ENCODE data around the gene LRRC58.
"Not testable (repeated sequence)": the region's sequence is repeated elsewhere in the genome, so short reads cannot be mapped to it uniquely, and the experiment has no call there.

Gene LRRC58

GRCh38 chr3:120348991-120349854 is at the start of gene LRRC58:
LRRC58 (minus strand) TSS chr3:120349354; CDS start chr3:120349243, 111 bp downstream.
- DNase-seq (ENCODE audit: low read depth in 2 of 2) = peak; percentile 70 to 75

DNA sequence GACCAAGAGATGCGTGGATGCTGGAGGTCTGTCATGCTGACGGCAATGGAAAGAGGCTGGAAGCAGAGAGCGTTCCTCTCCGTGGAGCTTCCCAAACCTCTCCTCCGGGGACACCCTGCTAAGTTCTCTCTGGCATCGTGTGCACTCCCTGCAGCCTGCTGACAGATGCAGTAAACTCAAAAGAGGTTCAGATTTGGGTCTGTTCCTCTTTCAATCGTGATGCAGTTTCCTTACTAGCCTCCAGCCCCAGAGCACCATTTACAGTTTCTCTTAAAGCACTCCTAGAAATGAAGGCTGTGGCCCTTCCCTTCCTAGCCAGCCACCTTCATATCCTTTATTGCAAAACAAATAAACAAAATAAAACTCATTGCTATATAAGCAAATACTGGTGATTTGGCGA is 47.3 kb upstream of the LRRC58 start:
- no peak for DNase-seq (ENCODE audit: low read depth in 2 of 2)

DNA sequence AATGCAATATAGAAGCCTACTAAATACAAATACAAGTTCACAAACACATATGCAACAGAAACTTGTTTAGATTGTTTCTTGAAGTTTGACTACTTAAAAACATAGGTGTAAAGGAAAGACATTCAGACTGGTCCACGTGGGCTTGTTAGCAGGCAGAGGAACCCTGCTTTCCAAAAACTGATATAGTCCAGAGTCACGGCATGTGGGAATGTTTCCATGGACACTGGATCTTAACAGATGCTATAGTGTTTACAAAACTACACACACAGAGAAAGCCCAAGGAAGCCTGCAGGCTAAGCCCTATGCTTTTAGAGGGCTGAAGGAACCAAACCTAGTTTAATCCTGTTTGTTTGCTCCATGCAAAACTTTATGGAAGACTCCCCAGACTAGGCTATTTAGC is 45.2 kb upstream of the LRRC58 start:
- no peak for DNase-seq (ENCODE audit: low read depth in 2 of 2)

DNA sequence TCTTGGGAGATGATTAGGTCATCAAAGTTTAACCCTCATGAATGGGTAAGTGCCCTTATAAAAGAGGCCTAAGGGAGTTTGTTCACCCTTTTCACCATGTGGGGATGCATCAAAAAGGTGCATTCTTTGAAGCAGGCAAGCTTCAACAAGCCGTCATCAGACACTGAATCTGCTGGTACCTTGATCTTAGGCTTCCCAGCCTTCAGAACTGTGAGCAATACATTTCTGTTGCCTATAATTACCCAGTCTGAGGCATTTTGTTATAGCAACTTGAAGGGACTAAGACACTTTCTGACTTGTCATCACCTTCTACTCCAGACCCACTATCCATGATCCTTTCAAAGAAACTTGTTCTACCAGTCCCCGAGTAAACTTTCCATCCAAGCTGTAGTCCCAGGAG is 44.6 kb upstream of the LRRC58 start:
- DNase-seq (ENCODE audit: low read depth in 2 of 2) = no peak

- no peak for DNase-seq (ENCODE audit: low read depth in 2 of 2)
These were observed 44.1 kb upstream of the LRRC58 start for GRCh38 chr3:120393243-120393642.

- DNase-seq (ENCODE audit: low read depth in 2 of 2) = no peak
These were observed 33.8 kb upstream of the LRRC58 start for GRCh38 chr3:120382941-120383447.

- no peak for DNase-seq (ENCODE audit: low read depth in 2 of 2)
These were observed 32.3 kb upstream of the LRRC58 start for GRCh38 chr3:120381503-120381902.

- not testable (repeated sequence) for DNase-seq (ENCODE audit: low read depth in 2 of 2)
These were observed 28.8 kb upstream of the LRRC58 start for GRCh38 chr3:120377948-120378347.

GRCh38 chr3:120370463-120370862 is 21.3 kb upstream of the LRRC58 start:
- DNase-seq (ENCODE audit: low read depth in 2 of 2) = no peak

DNA sequence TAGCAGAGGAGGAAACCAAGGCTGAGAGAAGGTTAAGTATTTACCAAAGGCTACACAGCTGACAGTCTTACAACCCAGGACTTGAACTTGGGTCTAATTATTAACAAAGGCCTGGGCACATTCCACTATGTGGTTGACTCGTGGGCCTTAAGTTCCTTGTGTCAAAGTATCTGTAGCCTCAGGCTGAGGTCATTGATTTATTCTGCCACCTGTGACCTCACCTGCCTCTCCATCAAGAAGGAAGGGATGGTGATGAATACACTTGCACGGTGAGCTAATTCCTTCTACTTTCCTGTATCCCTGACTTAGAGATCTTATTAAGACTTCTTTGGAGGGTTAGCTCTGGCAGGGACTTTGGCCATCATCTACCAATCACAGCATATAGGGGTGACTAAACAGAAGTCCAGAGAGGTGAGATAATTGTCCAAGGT is 19.9 kb upstream of the LRRC58 start:
- no peak for DNase-seq (ENCODE audit: low read depth in 2 of 2)

DNA sequence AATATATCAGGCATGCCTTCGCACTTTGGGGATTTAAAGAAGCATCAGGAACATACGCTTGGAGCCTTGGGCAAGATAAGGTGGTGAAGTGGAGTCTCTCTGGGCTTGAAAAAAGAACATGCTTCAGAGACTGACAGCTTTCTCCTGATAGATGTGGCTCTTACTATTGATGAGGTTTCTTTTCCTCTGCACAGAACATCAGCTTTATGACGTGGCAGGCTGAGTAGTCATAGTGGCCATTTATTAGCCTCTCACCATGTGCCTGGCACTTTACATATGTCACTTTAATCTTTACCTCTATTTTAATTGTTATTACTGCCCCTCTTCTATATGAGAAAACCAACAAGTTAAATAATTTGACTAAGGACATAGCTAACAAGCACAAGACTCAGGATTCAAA is 19.0 kb upstream of the LRRC58 start:
- DNase-seq (ENCODE audit: low read depth in 2 of 2) = no peak

DNA sequence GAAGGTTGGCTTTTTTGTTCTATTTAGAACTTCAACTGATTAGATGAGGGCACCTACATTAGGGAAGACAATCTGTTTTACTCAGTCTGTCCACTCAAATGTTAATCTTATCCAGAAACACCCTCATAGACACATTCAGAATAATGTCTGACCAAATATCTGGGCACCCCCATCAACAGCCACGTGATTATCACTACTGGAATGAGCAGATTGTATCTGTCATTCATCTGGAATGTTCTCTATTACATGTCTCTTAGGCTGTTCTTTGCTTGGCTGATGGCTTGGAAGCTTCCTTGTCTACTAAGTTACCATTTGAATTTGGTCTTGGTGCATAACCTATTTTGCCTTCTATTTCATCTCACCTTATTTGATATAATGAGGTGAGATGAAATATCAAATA is 15.7 kb upstream of the LRRC58 start:
- DNase-seq (ENCODE audit: low read depth in 2 of 2) = no peak

GRCh38 chr3:120364101-120364500 is 14.9 kb upstream of the LRRC58 start:
- DNase-seq (ENCODE audit: low read depth in 2 of 2) = no peak

- no peak for DNase-seq (ENCODE audit: low read depth in 2 of 2)
These were observed 8.7 kb upstream of the LRRC58 start for GRCh38 chr3:120357807-120358206.

DNA sequence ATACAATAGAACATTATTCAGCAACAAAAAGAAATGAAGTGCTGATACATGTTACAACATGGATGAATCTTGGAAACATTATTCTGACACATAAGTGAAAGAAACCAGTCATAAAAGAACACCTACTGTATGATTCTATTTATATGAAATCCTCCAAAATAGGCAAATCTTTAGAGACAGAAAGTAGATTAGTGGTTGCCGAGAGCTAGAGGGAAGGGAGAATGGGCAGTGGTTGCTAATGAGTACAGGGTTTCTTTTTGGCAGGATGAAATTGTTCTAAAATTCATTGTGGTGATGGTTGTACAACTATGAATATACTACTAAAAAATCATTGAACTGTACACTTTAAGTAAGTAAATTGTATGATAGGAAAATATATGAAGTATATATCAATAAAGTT is 6.3 kb upstream of the LRRC58 start:
- no peak for DNase-seq (ENCODE audit: low read depth in 2 of 2)

- DNase-seq (ENCODE audit: low read depth in 2 of 2) = no peak
These were observed 4.3 kb upstream of the LRRC58 start for GRCh38 chr3:120353463-120353862.

DNA sequence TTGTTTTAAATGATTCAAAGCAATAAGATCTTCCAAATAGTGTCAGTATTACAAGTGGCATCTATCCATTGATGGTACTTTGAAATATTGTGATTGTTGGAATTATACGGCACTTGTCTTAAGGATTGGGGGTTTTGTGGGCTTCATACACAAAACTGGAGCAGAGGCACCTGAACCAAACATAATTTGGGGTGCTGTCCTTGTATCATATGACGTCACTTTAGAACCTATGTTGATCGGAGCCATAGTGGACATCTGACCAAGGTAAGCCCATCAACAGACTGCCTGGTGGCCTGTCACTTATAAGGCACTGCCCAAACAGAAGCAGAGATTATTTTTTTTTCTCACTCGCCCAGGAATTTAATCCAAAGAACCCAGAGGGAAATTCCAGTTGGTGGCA is 2.9 kb upstream of the LRRC58 start:
- DNase-seq (ENCODE audit: low read depth in 2 of 2) = no peak

GRCh38 chr3:120350401-120350941 is 1.3 kb upstream of the LRRC58 start:
- no peak for DNase-seq (ENCODE audit: low read depth in 2 of 2)

DNA sequence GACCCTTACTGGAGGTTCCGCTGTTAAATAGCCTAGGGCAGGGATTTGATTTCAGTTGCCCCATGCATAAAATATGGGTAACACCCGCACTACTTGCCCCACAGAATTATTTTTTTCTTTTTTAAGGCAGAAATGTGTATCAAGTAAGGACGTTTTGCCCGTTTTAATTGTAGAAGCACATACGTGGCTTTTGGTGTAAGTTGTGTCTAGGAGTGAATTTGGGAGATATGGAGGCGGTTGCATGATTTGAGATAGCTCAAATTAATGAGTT is 636 bp upstream of the LRRC58 start:
- DNase-seq (ENCODE audit: low read depth in 2 of 2) = no peak

GRCh38 chr3:120348065-120348990 is 826 bp downstream of the LRRC58 start:
- DNase-seq (ENCODE audit: low read depth in 2 of 2) = peak; percentile 6 to 36

DNA sequence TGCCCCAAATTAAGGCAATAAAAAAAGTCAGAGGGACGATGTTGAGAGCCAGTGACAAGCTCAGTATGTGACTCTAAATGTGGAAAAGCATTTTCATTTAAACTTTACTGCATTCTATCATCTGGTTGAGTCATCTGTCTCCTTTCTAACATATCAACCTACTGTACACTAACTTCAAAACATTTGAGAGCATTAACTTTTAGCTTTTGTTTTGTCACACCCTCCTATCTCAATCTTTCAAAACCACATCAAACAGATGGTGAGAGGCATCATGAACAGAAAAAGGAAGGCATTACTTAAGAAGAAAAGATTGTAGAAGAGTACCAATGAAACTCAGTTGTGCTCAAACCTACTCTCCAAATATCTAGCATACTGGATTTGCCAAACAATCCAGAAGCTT is 4.8 kb downstream of the LRRC58 start:
- DNase-seq (ENCODE audit: low read depth in 2 of 2) = no peak

GRCh38 chr3:120341658-120342346 is 7.4 kb downstream of the LRRC58 start:
- DNase-seq (ENCODE audit: low read depth in 2 of 2) = no peak
